ENCODE data around the gene KCTD12. TPM values are rescaled to one million over a fixed set of nuclear protein-coding genes. Genes with fewer than 3 reads are reported as not detected.

Gene KCTD12
- total RNA-seq, 2 donors from 2014 or later: 21.5 to 111 TPM

DNA sequence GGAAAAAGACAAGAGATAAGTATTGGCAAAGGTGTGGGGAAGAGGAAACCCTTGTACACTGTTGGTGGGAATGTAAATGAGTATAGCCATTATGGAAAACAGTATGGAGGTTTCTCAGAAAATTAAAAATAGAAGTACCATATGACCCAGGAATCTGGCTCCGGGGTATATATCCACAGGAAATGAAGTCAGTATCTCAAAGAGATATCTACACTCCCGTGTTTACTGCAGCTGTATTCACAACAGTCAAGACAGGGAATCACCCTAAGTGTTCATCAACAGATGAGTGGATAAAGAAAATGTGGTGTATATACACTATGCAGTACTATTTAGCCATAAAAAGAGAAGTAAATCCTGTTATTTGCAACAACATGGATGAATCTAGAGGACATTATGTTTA is 13.5 kb downstream of the KCTD12 start:
- intact Hi-C loops (cut with DNase I): no loop called here
- Histone ChIP-seq H3K27me3 (replicated peaks; ENCODE audit: insufficient read depth) (peaks cover 4% of the 10 kb centered on the region), H3K4me3 (no peak overlapping the region), H3K4me1 (replicated peaks) (no peaks in the 10 kb centered on the region), H3K27ac (no peak overlapping the region), H3K9me3 (no peaks in the 10 kb centered on the region), H3K36me3 (no peaks in the 10 kb centered on the region)
- no peak for TF ChIP-seq POLR2AphosphoS5 (IDR thresholded peaks at IDR 0.05)
- TF ChIP-seq, protein P1, sequence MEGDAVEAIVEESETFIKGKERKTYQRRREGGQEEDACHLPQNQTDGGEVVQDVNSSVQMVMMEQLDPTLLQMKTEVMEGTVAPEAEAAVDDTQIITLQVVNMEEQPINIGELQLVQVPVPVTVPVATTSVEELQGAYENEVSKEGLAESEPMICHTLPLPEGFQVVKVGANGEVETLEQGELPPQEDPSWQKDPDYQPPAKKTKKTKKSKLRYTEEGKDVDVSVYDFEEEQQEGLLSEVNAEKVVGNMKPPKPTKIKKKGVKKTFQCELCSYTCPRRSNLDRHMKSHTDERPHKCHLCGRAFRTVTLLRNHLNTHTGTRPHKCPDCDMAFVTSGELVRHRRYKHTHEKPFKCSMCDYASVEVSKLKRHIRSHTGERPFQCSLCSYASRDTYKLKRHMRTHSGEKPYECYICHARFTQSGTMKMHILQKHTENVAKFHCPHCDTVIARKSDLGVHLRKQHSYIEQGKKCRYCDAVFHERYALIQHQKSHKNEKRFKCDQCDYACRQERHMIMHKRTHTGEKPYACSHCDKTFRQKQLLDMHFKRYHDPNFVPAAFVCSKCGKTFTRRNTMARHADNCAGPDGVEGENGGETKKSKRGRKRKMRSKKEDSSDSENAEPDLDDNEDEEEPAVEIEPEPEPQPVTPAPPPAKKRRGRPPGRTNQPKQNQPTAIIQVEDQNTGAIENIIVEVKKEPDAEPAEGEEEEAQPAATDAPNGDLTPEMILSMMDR (IDR thresholded peaks at IDR 0.05): no peak
- TF ChIP-seq POLR2A (IDR thresholded peaks at IDR 0.05): no peak
- no peak for DNase-seq (ENCODE audit: low spot score)
- 59% methylated on average over 2 of the region's 2 CpGs for WGBS

DNA sequence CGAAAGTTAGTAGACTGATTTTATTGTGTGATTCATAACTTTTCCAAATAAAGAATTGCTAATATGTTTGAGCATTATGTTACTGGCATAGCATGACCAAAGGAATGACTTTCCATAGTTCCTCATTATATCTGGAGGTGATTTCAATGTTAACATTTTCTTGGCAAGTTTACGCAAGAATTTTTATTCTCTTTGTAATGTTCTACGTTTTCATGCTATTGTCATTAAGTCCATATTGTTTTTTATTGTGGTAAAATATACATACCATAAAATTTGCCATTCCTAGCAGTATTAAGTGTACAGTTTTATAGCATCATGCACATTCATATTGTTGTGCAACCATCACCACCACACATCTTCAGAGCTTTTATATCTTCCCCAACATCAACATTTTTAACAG is 14.8 kb downstream of the KCTD12 start:
- TF ChIP-seq POLR2A (IDR thresholded peaks at IDR 0.05) (no peak), POLR2AphosphoS5 (IDR thresholded peaks at IDR 0.05) (no peak)
- TF ChIP-seq, protein P1 (IDR thresholded peaks at IDR 0.05): no peak
- H3K4me3 ChIP-seq: no peak overlapping the region
- H3K4me1 ChIP-seq (replicated peaks): no peaks in the 10 kb centered on the region
- intact Hi-C loops (cut with DNase I): no loop called here
- peaks cover 4% of the 10 kb centered on the region for H3K27me3 ChIP-seq (replicated peaks; ENCODE audit: insufficient read depth)
- H3K36me3 ChIP-seq: no peaks in the 10 kb centered on the region
- WGBS: 76% methylated on average over 3 of the region's 3 CpGs
- no peak for DNase-seq (ENCODE audit: low spot score)
- H3K27ac ChIP-seq: no peak overlapping the region
- no peaks in the 10 kb centered on the region for H3K9me3 ChIP-seq

DNA sequence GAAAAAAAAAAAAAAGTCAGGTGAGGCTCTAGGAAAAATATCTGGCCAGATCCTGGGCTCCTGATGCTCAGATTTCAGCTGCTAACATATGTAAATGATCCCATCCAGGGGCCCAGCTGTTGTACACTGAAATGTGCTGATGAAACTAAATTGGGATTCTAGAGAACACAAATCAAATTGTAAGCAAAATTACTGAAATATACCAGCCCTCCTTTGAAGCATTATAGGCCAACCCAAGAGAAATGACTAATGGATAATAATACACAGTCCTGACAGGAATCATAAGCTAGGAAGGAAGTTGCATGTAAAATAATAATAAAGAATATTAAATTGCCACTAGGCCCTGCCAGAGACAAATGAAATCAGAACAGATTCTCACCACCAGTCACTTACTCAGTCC is 17.8 kb downstream of the KCTD12 start:
- Histone ChIP-seq H3K27me3 (replicated peaks; ENCODE audit: insufficient read depth) (peaks cover 4% of the 10 kb centered on the region), H3K36me3 (no peaks in the 10 kb centered on the region), H3K9me3 (no peaks in the 10 kb centered on the region), H3K4me3 (no peak overlapping the region), H3K4me1 (replicated peaks) (no peaks in the 10 kb centered on the region), H3K27ac (no peak overlapping the region)
- no peak for DNase-seq (ENCODE audit: low spot score)
- TF ChIP-seq, protein P1 (IDR thresholded peaks at IDR 0.05): no peak
- TF ChIP-seq POLR2A (IDR thresholded peaks at IDR 0.05): no peak
- TF ChIP-seq POLR2AphosphoS5 (IDR thresholded peaks at IDR 0.05): no peak
- intact Hi-C loops (cut with DNase I): no loop called here

DNA sequence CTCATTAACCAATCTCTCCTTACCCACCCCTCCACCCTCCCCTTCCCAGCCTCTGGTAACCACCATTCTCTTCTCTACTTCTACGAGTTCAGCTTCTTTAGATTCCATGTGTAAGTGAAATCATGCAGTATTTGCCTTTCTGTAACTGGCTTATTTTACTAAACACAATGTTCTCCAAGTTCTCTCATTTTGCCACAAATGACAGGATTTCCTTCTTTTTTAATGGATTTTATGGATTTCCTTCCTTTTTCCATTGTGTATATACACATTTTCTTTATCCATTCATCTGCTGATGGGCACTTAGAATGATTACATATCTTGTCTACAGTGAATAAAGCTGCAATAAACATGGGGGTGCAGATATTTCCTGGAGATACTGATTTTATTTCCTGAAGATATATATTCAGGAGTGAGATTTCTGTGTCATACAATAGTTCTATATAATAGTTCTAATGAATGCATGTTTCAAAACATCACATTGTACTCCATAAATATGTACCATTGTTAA is 20.2 kb downstream of the KCTD12 start:
- no peaks in the 10 kb centered on the region for H3K9me3 ChIP-seq
- peaks cover 4% of the 10 kb centered on the region for H3K27me3 ChIP-seq (replicated peaks; ENCODE audit: insufficient read depth)
- TF ChIP-seq POLR2AphosphoS5 (IDR thresholded peaks at IDR 0.05) (no peak), POLR2A (IDR thresholded peaks at IDR 0.05) (no peak)
- TF ChIP-seq, protein P1 (IDR thresholded peaks at IDR 0.05): no peak
- H3K4me3 ChIP-seq: no peak overlapping the region
- H3K27ac ChIP-seq: no peak overlapping the region
- no peaks in the 10 kb centered on the region for H3K36me3 ChIP-seq
- DNase-seq (ENCODE audit: low spot score): no peak
- intact Hi-C loops (cut with DNase I): no loop called here
- H3K4me1 ChIP-seq (replicated peaks): no peaks in the 10 kb centered on the region
- 63% methylated on average over 1 of the region's 1 CpG for WGBS

DNA sequence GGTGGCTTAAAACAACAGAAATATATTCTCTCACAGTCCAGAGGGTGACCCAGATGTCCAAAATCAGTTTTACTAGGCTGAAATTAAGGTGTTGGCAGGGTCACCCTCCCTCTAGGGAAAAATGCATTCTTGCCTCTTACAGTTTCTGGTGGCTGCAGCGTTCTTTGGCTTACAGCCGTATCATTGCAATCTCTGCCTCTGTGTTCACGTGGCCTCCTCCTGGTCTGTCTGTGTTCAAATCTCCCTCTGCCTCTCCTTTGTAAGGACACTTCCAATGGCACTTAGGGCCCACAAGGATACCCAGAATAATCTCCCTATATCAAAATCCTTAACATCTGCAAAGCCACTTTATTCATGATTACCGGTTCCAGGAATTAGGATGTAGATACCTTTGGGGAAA is 21.1 kb downstream of the KCTD12 start:
- Histone ChIP-seq H3K36me3 (no peaks in the 10 kb centered on the region), H3K27ac (no peak overlapping the region), H3K9me3 (no peaks in the 10 kb centered on the region), H3K4me3 (no peak overlapping the region), H3K4me1 (replicated peaks) (no peaks in the 10 kb centered on the region), H3K27me3 (replicated peaks; ENCODE audit: insufficient read depth) (peaks cover 4% of the 10 kb centered on the region)
- TF ChIP-seq, protein P1 (IDR thresholded peaks at IDR 0.05): no peak
- no peak for TF ChIP-seq POLR2A (IDR thresholded peaks at IDR 0.05)
- TF ChIP-seq POLR2AphosphoS5 (IDR thresholded peaks at IDR 0.05): no peak
- DNase-seq (ENCODE audit: low spot score): no peak
- intact Hi-C loops (cut with DNase I): no loop called here
- 50% methylated on average over 4 of the region's 4 CpGs for WGBS

All from prostate gland (tissue), 2 donors.